IMR-90 (cell line): ENCODE measurements around the gene MYO9A. TPM values are rescaled to one million over a fixed set of nuclear protein-coding genes. Genes with fewer than 3 reads are reported as not detected.

ENCODE experiments used
- ATAC-seq: fragments of 200-7000 bp; cut with Tn5 transposase; 2 replicates; pipeline ENCODE4 v1.9.1; 2020; ENCODE audit warnings: low read depth, mild to moderate bottlenecking, moderate library complexity
- BruUV-seq: library from RNA; stranded (reverse); fragments of 400-500 nt; replicated peaks from 2 replicates; lab custom pipeline; 2021; lab: Mats Ljungman, UMichigan
- CTCF ChIA-PET: fragments of 300-600 bp; formaldehyde crosslinking; extraction: SDS; loops from one replicate; lab custom pipeline; 2021; ENCODE audit warnings: antibody characterized with exemption; lab: Yijun Ruan, JAX
- POLR2A ChIA-PET: fragments of 300-600 bp; sonication (Branson Sonifier 250); formaldehyde crosslinking; loops from one replicate; lab custom pipeline; 2022; ENCODE audit warnings: antibody characterized with exemption; ENCODE audit not compliant: unreplicated experiment; lab: Charles Lee
- DNase-seq: peaks from one replicate; pipeline ENCODE4 v3.0.0; 2013
- H2AFZ ChIP-seq: replicated peaks from 2 replicates; pipeline ENCODE3; 2013; ENCODE audit warnings: low read length, mild to moderate bottlenecking; ENCODE audit not compliant: poor library complexity
- H2AK5ac ChIP-seq: 2 replicates; pipeline ENCODE4 v1.6.1; 2013; ENCODE audit warnings: low read depth, low read length, inconsistent platforms
- H2AK9ac ChIP-seq: replicated peaks from 2 replicates; pipeline ENCODE3; 2013; ENCODE audit warnings: mild to moderate bottlenecking, low read depth, low read length, moderate library complexity; ENCODE audit not compliant: poor library complexity
- H2BK120ac ChIP-seq: 2 replicates; pipeline ENCODE4 v1.6.1; 2013; ENCODE audit warnings: low read depth, low read length, inconsistent platforms
- H2BK15ac ChIP-seq: 3 replicates; pipeline ENCODE4 v1.6.1; 2013; ENCODE audit warnings: low read depth, low read length, inconsistent platforms
- H2BK20ac ChIP-seq: 2 replicates; pipeline ENCODE4 v1.6.1; 2013; ENCODE audit warnings: low read depth, mild to moderate bottlenecking, inconsistent platforms, low read length, moderate library complexity
- H2BK5ac ChIP-seq: 2 replicates; pipeline ENCODE4 v1.6.1; 2013; ENCODE audit warnings: mild to moderate bottlenecking, low read depth, low read length, inconsistent platforms; ENCODE audit not compliant: poor library complexity, severe bottlenecking
- H3K14ac ChIP-seq: replicated peaks from 2 replicates; pipeline ENCODE4 v1.6.1; 2013; ENCODE audit warnings: low read depth, low read length, inconsistent platforms
- H3K18ac ChIP-seq: 2 replicates; pipeline ENCODE4 v1.6.1; 2013; ENCODE audit warnings: low read depth, low read length, control low read depth
- H3K23ac ChIP-seq: 2 replicates; pipeline ENCODE4 v1.6.1; 2013; ENCODE audit warnings: low read depth, low read length, inconsistent platforms
- H3K27ac ChIP-seq: 2 replicates; pipeline ENCODE4 v1.5.1; 2013; ENCODE audit warnings: mild to moderate bottlenecking, control low read depth, low read length; ENCODE audit not compliant: insufficient read depth
- H3K27me3 ChIP-seq: 2 replicates; pipeline ENCODE4 v1.6.1; 2013; ENCODE audit warnings: low read length; ENCODE audit not compliant: control insufficient read depth, insufficient read depth
- H3K36me3 ChIP-seq: 2 replicates; pipeline ENCODE4 v1.6.1; 2013; ENCODE audit warnings: low read length, mixed read lengths; ENCODE audit not compliant: control insufficient read depth, insufficient read depth
- H3K4ac ChIP-seq: 2 replicates; pipeline ENCODE4 v1.6.1; 2013; ENCODE audit warnings: low read depth, low read length, inconsistent platforms
- H3K4me1 ChIP-seq: 2 replicates; pipeline ENCODE4 v1.6.1; 2013; ENCODE audit warnings: low read length, mixed read lengths; ENCODE audit not compliant: control insufficient read depth, insufficient read depth
- H3K4me2 ChIP-seq: 2 replicates; pipeline ENCODE4 v1.6.1; 2013; ENCODE audit warnings: low read depth, mild to moderate bottlenecking, control low read depth, low read length, moderate library complexity
- H3K4me3 ChIP-seq: 2 replicates; pipeline ENCODE4 v1.5.1; 2013; ENCODE audit warnings: low read depth, mild to moderate bottlenecking, control low read depth, low read length, moderate library complexity; ENCODE audit not compliant: insufficient read depth
- H3K56ac ChIP-seq: 2 replicates; pipeline ENCODE4 v1.6.1; 2013; ENCODE audit warnings: low read length, inconsistent platforms; ENCODE audit not compliant: insufficient read depth; ENCODE audit errors: extremely low read depth
- H3K79me1 ChIP-seq, 2 experiments: 2 replicates each; pipeline ENCODE4 v1.6.1; 2013; ENCODE audit warnings: low read length in 2 of 2, inconsistent platforms in 1 of 2, low read depth in 1 of 2
- H3K9ac ChIP-seq: 2 replicates; pipeline ENCODE4 v1.6.1; 2013; ENCODE audit warnings: low read depth, low read length, control low read depth
- H3K9me1 ChIP-seq: 2 replicates; pipeline ENCODE4 v1.6.1; 2013; ENCODE audit warnings: low read length, inconsistent platforms; ENCODE audit not compliant: insufficient read depth
- H3K9me3 ChIP-seq: 2 replicates; pipeline ENCODE4 v1.6.1; 2013; ENCODE audit warnings: low read length; ENCODE audit not compliant: control insufficient read depth, insufficient read depth
- H4K20me1 ChIP-seq: 2 replicates; pipeline ENCODE4 v1.6.1; 2013; ENCODE audit warnings: low read length, inconsistent platforms; ENCODE audit not compliant: insufficient read depth
- H4K5ac ChIP-seq: 2 replicates; pipeline ENCODE4 v1.6.1; 2013; ENCODE audit warnings: mild to moderate bottlenecking, low read depth, low read length, control low read depth
- H4K8ac ChIP-seq, 2 experiments: 2 replicates each; pipeline ENCODE4 v1.6.1; 2013; ENCODE audit warnings: low read depth in 2 of 2, low read length in 2 of 2, control low read depth in 1 of 2, inconsistent platforms in 1 of 2
- H4K91ac ChIP-seq: 2 replicates; pipeline ENCODE4 v1.6.1; 2013; ENCODE audit warnings: low read depth, low read length, inconsistent platforms; ENCODE audit not compliant: insufficient read depth
- BHLHE40 ChIP-seq: fragments of 150-350 bp; IDR thresholded peaks from 2 replicates; pipeline ENCODE4 v1.6.1; 2016; ENCODE audit warnings: mild to moderate bottlenecking, low read depth, low read length
- CEBPB ChIP-seq: IDR thresholded peaks from 2 replicates; pipeline ENCODE4 v1.6.1; 2012; ENCODE audit warnings: low read depth, low read length, improper control_type of control experiment
- FOS ChIP-seq: fragments of 150-350 bp; IDR thresholded peaks from 2 replicates; pipeline ENCODE4 v1.6.1; 2016; ENCODE audit warnings: low read depth, low read length
- MAZ ChIP-seq: IDR thresholded peaks from 2 replicates; pipeline ENCODE4 v1.6.1; 2012; ENCODE audit warnings: low read depth, mild to moderate bottlenecking, low read length, improper control_type of control experiment, moderate library complexity, borderline replicate concordance
- MXI1 ChIP-seq: IDR thresholded peaks from 2 replicates; pipeline ENCODE4 v1.6.1; 2012; ENCODE audit warnings: low read depth, mild to moderate bottlenecking, low read length, moderate library complexity, borderline replicate concordance
- NFE2L2 ChIP-seq: fragments of 150-350 bp; IDR thresholded peaks from 2 replicates; pipeline ENCODE4 v1.6.1; 2016; ENCODE audit warnings: low read depth, mild to moderate bottlenecking, low read length
- POLR2A ChIP-seq: IDR thresholded peaks from 2 replicates; pipeline ENCODE4 v1.6.1; 2012; ENCODE audit warnings: mild to moderate bottlenecking, low read depth, low read length
- RAD21 ChIP-seq: IDR thresholded peaks from 2 replicates; pipeline ENCODE4 v1.6.1; 2012; ENCODE audit warnings: low read length, improper control_type of control experiment
- RCOR1 ChIP-seq: IDR thresholded peaks from 2 replicates; pipeline ENCODE4 v1.6.1; 2012; ENCODE audit warnings: mild to moderate bottlenecking, low read length, improper control_type of control experiment; ENCODE audit not compliant: insufficient replicate concordance
- RFX5 ChIP-seq: IDR thresholded peaks from 2 replicates; pipeline ENCODE4 v1.8.0; 2012; ENCODE audit warnings: low read depth, mild to moderate bottlenecking, low read length, moderate library complexity
- SMC3 ChIP-seq: fragments of 150-350 bp; IDR thresholded peaks from 2 replicates; pipeline ENCODE4 v1.6.1; 2016; ENCODE audit warnings: low read depth, mild to moderate bottlenecking, antibody characterized with exemption, low read length, moderate library complexity
- WGBS, 2 experiments: methylation state at CpG; one replicate each; pipeline versions ENCODE4 v1.1.5 to v1.1.7; 2013; ENCODE audit warnings: missing lambda C conversion rate in 2 of 2; ENCODE audit not compliant: insufficient read length in 1 of 2; ENCODE audit errors: extremely low coverage in 2 of 2; 5-methylcytosine and 5-hydroxymethylcytosine counted together
- dilution Hi-C: fragments of 300-500 bp; cut with HindIII; formaldehyde crosslinking; loops from one replicate; pipeline ENCODE4 v1.14.3; 2018; ENCODE audit warnings: low sequenced_read_pairs; ENCODE audit not compliant: unreplicated experiment
- in situ Hi-C: fragments of 300-500 bp; cut with MboI; formaldehyde crosslinking; loops from 3 replicates; pipeline ENCODE4 v1.14.3; 2019; ENCODE audit warnings: low sequenced_read_pairs, inconsistent platforms, mixed read lengths
- intact Hi-C: fragments of 100-400 bp; cut with micrococcal nuclease; formaldehyde crosslinking; loops from 2 replicates; pipeline ENCODE4 v1.10.0; 2022
- polyA plus RNA-seq, 3 experiments: library from polyadenylated mRNA; depleted of rRNA; stranded (reverse); fragments of >200 nt; gene quantifications; 2 replicates each; pipeline ENCODE4 v1.2.3, GENCODE V29; 2012; ENCODE audit warnings: low replicate concordance in 1 of 3
- total RNA-seq: library from RNA; depleted of rRNA; stranded (reverse); fragments of >200 nt; gene quantifications from 2 replicates; pipeline ENCODE4 v1.2.3, GENCODE V29; 2012
- TF ChIP-seq, protein P1 (sequence below): fragments of 150-350 bp; IDR thresholded peaks from 2 replicates; pipeline ENCODE4 v1.6.1; 2016; ENCODE audit warnings: low read depth, mild to moderate bottlenecking, low read length, moderate library complexity, borderline replicate concordance

The MYO9A gene
- total and polyA plus RNA-seq, 2 of the 4 experiments (the other 2 are of a cell fraction), result 6.0 to 49.5 TPM

DNA sequence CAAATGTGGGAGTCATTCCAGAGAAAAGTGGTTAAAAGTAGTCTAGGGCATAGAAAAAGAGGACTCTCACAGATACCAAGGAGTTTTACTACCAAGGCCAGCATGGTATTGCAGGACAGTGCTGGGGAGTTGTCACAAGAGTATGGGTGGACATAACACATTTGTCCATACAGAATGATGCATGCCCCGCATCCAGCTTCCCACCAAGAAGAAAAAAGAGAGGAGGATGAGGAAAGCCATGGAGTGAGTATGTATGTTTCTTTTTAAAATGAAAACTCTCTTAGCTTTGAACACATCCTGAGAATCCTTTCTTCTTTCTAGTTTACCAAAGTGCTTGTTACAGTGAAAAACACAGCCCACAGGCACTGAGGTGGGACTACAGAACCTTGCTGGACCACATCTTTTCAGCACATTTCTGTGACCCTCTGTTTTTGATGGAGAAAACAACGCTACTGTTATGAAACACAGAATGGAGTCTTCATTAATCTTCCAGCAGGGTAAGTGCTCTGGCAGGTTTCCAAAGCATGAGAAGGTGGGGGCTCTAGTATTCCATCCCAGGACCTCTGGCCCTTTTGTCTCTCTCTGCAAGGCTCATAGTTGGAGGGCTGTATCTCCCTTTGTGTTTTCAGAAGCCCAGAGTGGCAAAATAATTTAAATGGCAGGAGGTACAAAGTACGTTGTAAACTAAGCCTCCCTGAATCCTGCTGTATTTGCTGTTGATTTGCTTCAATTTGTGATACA is 294.9 kb downstream of the MYO9A start:
- Histone ChIP-seq H2BK20ac (no peak overlapping the region), H3K4ac (no peak overlapping the region), H4K8ac (no peak overlapping the region), H3K36me3 (peaks cover 37% of the 10 kb centered on the region), H2BK15ac (no peak overlapping the region), H3K9ac (no peak overlapping the region), H4K5ac (no peak overlapping the region), H3K4me3 (no peak overlapping the region), H3K27ac (no peak overlapping the region), H3K27me3 (no peaks in the 10 kb centered on the region), H3K79me1 (no peaks in the 10 kb centered on the region), H2BK120ac (no peak overlapping the region), H4K20me1 (no peaks in the 10 kb centered on the region), H3K18ac (no peak overlapping the region), H3K9me3 (peaks cover 33% of the 10 kb centered on the region), H3K9me1 (no peaks in the 10 kb centered on the region; the same call in 1 of the 2 replicates), H2AK5ac (no peak overlapping the region), H2AK9ac (no peak overlapping the region), H3K23ac (no peak overlapping the region), H3K4me2 (no peak overlapping the region), H2BK5ac (no peak overlapping the region), H2AFZ (no peak overlapping the region), H3K56ac (no peak overlapping the region), H4K91ac (no peak overlapping the region), H3K4me1 (0 out of 2 replicates have a peak, but pooled peaks cover 1% of the 10 kb centered on the region), H3K14ac (no peak overlapping the region)
- in situ Hi-C loops, result no loop called here
- dilution Hi-C loops, result no loop called here
- CTCF ChIA-PET, result no interaction called here
- DNase-seq (no peak), ATAC-seq (no peak)
- no CpG with 5 or more reads among the region's 3 CpGs for WGBS, 2 experiments
- TF ChIP-seq RFX5, result no peak
- no peak for TF ChIP-seq BHLHE40
- no peak for TF ChIP-seq MAZ
- no peak for TF ChIP-seq NFE2L2
- no peak for TF ChIP-seq POLR2A
- TF ChIP-seq CEBPB, result no peak
- no peak for TF ChIP-seq FOS
- TF ChIP-seq MXI1, result no peak
- no peak for TF ChIP-seq RAD21
- TF ChIP-seq SMC3, result no peak
- TF ChIP-seq, protein P1, sequence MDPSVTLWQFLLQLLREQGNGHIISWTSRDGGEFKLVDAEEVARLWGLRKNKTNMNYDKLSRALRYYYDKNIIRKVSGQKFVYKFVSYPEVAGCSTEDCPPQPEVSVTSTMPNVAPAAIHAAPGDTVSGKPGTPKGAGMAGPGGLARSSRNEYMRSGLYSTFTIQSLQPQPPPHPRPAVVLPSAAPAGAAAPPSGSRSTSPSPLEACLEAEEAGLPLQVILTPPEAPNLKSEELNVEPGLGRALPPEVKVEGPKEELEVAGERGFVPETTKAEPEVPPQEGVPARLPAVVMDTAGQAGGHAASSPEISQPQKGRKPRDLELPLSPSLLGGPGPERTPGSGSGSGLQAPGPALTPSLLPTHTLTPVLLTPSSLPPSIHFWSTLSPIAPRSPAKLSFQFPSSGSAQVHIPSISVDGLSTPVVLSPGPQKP, result no peak
- TF ChIP-seq RCOR1, result no peak
- intact Hi-C loops, result no loop called here
- POLR2A ChIA-PET, result no interaction called here
- BruUV-seq, result no TSS peak
